ENCODE results near the gene KIAA1586. TPM values are rescaled to one million over a fixed set of nuclear protein-coding genes. Genes with fewer than 3 reads are reported as not detected.
A peak's percentile ranks its signal among the peaks of the same experiment; 100 is the strongest.

KIAA1586 gene
- total and polyA plus RNA-seq, 2 of the 13 experiments (the other 11 are each of a cell fraction or from before 2014, with no cell fraction given): 5.5 to 16.9 TPM

- TF ChIP-seq KDM2A (CRISPR knock-in tag; IDR thresholded peaks at IDR 0.05; ENCODE audit: borderline replicate concordance, low read depth) (peak; percentile 95), SIN3A (IDR thresholded peaks at IDR 0.05; ENCODE audit: borderline replicate concordance, low read depth, low read length) (peak; percentile 65; the same call in 1 of the 2 replicates), SNRNP70 (IDR thresholded peaks at IDR 0.05; ENCODE audit: low read depth, low read length) (no peak), TRAFD1 (CRISPR knock-in tag; IDR thresholded peaks at IDR 0.05; ENCODE audit: borderline replicate concordance) (peak; percentile 81; the same call in 1 of the 2 replicates), ATM (IDR thresholded peaks at IDR 0.05; ENCODE audit: borderline replicate concordance) (no peak), GMEB1 (CRISPR knock-in tag; IDR thresholded peaks at IDR 0.05; ENCODE audit: borderline replicate concordance) (peak; percentile 98), ISX (CRISPR knock-in tag; conservative IDR thresholded peaks at IDR 0.05) (no peak), ZNF44 (CRISPR knock-in tag; IDR thresholded peaks at IDR 0.05) (no peak), RCOR2 (CRISPR knock-in tag; IDR thresholded peaks at IDR 0.05) (no peak), AGO1 (IDR thresholded peaks at IDR 0.05; ENCODE audit: low read depth, low read length, poor library complexity, severe bottlenecking) (peak; percentile 79), ZBTB25 (CRISPR knock-in tag; IDR thresholded peaks at IDR 0.05) (peak; percentile 98), PHF8 (CRISPR knock-in tag; IDR thresholded peaks at IDR 0.05) (peak; percentile 89), ZUFSP (CRISPR knock-in tag; IDR thresholded peaks at IDR 0.05; ENCODE audit: borderline replicate concordance) (no peak), IKZF1 (IDR thresholded peaks at IDR 0.05) (no peak), CSRNP2 (CRISPR knock-in tag; conservative IDR thresholded peaks at IDR 0.05; ENCODE audit: low read depth) (no peak; the same call in 1 of the 2 replicates), MED1 (CRISPR knock-in tag; IDR thresholded peaks at IDR 0.05) (peak; percentile 73), HCFC1 (IDR thresholded peaks at IDR 0.05; ENCODE audit: low read depth, low read length) (peak; percentile 95)
Observed at GRCh38 chr6:57089687-57090457, 43.4 kb downstream of the KIAA1586 start, which contains the start of gene ZNF451 (continued).
